Stimulated activated CD4-positive, alpha-beta T cell treated with anti-CD3 and anti-CD28 coated beads, Interleukin-1b, Interleukin-23, amount 100 ng/mL, for 24 hours (primary cell): Measurements from ENCODE around the gene INPP5E.

Experiments
- DNase-seq, 4 experiments: peaks; one replicate each; pipeline ENCODE4 v3.0.0-alpha.2; 2020; ENCODE audit warnings: low read depth in 4 of 4, low spot score in 1 of 4

The INPP5E gene

DNA sequence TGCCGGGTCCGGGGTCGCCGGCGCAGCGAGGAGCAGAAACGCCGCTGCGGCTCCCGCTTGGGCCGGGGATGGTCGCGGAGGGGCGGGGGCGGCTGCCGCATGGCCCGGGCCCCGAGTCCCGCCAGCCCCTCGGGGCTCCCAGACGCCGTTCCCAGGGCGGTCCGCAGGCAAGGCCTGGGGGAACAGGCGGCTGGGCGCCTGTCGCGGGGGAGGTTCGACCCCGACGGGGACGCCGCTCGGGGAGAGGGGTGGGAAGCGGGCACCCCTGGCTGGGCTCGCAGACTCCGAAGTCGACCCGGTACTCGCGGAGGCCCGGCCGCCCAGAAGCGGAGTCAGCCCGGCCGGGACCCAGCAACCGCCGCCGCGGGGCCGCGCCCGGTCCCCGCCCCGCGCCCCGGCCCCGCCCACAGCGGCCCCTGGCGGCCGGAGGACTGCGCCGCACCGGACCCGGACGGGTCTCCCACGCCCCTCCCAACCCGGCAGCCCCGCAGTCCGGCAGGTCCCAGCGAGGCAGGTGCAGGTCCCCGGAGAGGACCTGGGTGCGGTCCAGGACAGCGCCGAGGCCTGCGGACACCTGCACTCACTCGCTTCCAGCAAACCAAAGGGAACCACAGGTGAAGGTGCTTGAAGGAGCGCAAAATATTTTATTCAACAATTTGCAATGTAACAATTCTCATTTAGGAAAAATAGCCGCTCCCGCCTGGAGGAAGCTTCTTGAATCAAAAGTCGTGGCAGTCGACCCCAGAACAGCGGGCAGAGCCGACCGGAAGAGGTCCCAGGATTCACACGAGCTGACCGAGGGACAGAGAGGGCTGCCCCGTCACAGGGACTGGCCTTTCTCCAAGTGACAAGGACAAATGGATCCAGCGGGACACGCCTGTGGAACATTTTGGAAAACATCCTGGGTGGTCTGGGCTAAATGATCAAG lies at the start of gene INPP5E:
Gene INPP5E, minus strand, starts transcription at position 365 of the 928 bp plus-strand sequence. CDS start 426 bp downstream, outside the sequence.
- peak; percentile 60 to 81 (median 74) for DNase-seq

DNA sequence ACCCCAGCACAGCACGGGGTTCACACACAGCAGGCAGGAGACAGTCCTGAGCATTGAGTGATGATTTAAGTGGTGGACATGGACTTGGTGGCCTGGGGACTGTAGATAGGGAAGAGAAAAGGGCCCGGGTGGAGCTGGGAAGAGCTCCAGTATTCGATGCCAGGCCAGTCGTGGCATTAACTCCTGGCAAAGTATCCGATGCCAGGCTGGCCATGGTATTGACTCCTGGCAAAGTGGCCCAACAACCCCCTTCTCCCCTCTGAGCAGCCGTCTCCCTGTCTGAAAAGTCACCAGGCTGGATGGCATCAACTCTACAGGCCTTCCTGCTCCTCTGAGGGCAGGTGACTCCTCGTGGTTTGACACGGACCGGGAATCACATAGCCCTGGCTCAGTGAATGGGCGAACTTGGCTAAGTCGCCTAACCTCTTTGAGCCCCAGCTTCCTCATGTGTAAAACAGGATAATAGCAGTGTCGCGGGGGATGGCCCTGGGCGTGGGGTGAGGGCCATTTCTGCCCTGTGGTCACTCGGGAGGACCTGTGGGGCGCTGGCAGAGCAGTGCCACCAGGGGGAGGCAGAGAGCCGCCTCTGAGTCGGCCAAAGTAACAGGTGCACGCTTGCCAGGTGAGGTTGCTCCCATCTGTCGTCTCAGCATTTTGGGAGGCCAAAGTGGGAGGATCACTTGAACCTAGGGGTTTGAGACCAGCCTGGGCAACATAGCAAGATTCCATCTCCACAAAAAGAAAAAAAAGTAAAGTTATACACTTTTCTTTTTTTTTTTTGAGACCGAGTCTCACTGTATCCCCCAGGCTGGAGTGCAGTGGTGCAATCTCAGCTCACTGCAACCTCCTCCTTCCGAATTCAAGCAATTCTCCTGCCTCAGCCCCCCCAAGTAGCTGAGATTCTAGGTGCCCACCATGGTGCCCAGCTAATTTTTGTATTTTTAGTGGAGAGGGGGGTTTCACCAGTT lies 48.9 kb upstream of the INPP5E start:
- DNase-seq = peak; percentile 45 to 68 (median 62)

DNA sequence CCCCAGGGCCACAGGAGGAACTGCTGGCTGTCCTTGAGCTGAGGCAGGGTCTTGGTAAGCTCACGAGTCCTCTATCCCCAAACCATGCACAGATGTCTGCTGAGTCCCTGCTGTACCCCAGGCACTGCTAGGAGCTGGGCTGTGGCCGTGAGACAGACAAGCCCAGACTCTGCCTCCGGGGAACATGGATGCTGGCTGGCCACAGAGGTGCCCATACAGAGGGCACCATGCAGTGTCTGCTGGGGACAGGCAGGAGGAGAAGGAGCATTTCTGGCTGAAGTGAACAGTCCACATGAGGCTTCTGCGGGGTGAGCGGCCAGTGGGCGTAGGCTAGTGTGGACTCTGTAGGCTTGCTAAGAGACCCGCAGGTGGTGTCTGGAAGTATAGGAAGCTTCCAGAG lies 48.0 kb upstream of the INPP5E start:
- no peak for DNase-seq

DNA sequence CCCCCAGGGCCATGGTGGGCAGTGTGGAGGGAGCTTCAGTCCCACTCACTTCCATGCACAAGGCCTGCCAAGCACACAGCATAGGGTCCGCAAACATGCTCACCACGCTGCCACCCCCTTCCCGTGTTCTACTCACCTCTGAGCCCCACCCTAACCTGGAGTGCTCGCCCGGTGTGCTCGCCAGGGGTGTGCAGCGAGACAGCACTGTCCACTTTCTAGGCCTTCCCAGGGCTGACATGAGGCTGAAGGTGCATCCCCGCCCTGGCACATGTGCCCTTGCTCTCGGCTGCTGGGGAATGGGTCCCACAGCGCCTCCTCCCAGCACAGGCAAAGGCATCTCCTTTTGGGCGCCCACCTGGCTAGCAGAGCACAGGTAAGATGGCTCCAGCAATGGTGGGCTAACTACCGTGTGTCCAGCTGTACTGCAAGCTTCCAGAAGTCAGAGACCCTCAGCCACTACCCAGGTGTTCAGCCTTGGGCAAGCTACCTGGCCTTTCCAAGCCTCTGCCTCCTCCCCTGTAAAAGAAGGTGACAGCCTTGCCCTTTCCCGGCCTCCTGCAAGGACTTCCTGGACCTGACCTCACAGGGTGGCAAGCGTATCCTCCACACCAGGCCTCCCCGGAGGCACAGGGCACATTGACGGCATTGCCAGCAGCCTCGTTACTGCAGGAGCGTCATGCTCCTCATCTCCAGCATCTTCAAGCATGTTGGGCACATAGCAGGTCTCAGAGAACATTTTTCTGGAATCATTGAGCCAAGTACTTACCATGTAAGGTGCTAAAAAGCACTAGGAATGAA lies 47.4 kb upstream of the INPP5E start:
- DNase-seq = no peak

DNA sequence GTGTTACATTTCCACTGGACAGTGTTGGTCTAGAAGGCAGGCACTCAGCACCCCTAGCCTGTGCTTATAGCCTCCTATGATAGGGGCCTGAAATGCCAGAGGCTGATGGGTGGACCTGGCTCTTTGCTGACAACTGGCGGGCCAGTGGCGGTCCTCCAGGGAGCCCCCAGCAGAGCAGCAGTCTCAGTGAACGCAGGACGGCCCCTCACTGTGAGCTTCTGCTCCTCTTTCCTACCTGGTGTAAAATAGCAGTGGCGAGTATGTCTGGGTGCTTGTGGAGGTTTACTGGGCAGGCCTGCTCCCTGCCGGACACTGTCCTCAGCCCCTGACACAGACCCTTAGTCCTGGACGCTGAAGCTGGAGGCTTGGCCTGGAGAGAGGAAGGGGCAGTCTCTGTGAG lies 46.5 kb upstream of the INPP5E start:
- DNase-seq = no peak

GRCh38 chr9:136485049-136486045 lies 45.7 kb upstream of the INPP5E start:
- DNase-seq = peak; percentile 69 to 86 (median 74)

- DNase-seq = no peak
Measured at GRCh38 chr9:136484153-136485048, 44.8 kb upstream of the INPP5E start.

GRCh38 chr9:136483589-136484152 lies 44.0 kb upstream of the INPP5E start:
- peak; percentile 91 to 96 (median 92) for DNase-seq

- DNase-seq = peak; percentile 100
Measured at GRCh38 chr9:136482793-136483588, 43.3 kb upstream of the INPP5E start, which contains the start of gene SEC16A. TSS of gene SEC16A (minus strand) at chr9:136483040. CDS start at chr9:136477615, 5,425 bp downstream.

DNA sequence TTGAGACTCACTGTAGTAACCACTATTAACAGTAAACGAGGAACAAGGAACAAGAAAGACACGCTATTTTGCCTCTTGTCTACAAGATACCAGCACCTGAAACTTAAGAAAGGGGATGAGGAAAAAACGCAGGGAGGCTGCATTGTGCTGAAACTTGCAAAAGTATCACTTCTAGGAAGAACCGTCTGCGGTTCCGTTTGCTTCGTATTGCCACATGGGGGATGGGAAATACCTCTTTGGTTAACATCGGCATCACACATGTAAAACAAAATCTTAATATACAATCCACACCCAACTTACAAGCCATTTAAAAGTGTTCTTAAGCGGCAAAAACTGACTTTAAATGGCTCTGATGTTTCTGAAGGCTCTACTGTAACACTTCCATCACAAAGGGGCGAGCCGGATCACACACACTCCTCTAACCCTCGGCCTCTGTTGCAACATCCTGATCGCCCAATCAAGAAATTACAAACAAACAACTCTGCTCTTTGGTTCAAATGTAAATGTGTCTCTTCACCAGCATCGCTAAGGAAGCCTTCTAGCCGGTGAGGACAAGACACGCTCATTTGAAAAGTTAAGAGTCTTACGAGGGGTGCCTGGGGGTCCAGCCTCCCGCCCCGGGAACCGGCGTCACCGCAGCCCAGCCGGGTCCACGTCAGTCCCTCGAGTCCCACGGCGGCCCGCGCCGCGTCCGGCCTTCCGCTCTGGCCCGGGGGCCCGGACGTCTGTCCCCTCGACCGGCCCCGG lies 42.6 kb upstream of the INPP5E start:
- peak in 1 of 4 experiments; percentile 12 for DNase-seq

DNA sequence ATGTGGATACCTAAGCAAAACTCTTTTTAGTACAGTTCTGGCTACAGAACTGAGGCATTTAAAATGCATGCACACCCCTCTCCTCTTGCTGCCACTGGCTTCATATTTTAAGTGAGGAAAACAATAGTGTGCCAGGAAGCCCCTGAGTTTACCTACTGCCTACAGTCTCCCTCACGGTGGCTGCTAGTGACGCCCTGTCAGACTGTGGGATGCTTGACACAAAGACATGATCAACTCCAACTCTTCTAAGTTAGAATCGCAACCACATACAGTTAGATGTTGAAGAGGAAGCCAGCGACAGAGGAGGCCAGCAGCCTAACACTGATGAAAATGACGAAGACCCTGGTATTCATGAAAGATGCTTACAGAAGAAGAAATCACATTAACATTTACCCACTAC lies 41.9 kb upstream of the INPP5E start:
- DNase-seq = no peak

DNA sequence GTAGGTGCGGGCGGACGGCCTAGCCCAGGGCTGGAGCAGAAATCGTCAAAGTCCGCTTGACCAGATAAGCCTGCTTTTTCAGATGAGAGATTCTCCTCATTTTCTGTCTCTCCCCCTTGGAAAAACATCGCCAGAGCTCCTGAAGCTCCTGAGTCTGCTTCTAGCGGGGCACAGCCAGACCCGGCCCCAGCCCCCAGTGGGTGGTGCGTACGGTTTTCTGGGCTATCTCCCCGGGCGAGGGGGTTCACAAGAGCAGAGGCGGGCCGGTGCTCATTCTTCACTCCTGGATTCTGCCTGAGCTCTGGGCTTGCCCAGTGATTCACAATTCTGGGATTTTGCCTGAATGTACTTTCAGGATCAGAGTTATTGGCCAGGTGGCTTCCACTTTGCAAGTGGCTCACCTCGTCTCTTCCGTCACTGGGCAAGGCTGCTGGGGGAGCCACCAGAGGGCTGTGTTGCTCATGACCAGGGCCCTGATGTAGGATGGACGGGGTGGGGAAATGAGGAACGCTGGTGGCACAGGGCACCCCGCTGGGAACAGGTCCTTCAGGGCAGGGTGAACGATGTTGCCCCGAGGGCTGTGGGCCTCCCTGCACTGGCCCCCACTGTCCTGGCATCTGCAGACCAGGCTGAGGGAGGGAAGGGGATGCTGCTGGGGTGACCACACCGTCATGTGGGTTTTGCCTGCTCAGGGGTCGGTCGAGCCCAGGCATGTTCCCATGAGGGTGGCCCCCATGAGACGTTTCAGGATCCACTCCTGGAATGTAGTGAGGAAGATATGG lies 36.9 kb upstream of the INPP5E start:
- no peak for DNase-seq

DNA sequence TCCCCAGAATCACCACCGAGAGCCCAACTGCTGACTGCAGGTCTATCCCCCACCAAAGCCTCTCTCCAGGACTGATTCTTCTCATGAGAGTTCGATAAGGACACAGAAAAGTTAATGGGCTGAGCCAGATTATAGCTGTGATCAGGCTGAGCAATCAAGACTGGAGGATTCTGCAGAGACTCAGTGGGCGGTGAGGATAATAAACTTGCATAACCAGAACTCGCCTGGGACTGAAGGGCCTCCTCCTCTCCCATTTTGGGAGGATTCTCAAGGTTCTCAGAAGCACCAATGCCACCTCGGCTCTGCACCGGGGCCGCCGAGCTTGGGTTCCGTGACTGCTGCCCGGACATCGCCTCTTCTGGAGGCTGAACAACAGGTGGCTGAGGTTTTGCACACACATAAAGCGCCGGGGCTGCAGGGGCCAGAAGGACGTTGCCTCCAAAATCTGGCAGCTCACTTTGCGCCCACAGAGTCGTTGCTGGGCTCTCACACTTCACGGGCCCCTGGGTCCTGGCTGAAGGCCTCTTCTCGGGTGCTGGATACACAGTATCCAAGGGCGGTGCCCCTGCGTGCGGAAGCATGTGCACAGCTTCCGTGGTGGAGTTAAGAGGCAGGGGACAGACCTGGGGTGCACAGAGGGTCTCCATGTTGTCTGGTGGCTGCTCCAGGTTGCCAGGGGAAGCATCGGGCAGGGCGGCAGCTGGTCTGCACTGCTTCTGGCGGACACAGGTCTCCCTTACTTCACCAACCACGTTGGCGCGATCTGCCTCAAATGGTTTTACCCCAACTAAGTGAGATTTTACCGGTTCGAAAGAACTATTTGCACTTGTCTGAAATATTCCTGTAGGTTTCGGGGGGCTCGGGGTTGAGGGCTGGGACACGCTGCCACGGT lies 35.6 kb upstream of the INPP5E start:
- DNase-seq = no peak

DNA sequence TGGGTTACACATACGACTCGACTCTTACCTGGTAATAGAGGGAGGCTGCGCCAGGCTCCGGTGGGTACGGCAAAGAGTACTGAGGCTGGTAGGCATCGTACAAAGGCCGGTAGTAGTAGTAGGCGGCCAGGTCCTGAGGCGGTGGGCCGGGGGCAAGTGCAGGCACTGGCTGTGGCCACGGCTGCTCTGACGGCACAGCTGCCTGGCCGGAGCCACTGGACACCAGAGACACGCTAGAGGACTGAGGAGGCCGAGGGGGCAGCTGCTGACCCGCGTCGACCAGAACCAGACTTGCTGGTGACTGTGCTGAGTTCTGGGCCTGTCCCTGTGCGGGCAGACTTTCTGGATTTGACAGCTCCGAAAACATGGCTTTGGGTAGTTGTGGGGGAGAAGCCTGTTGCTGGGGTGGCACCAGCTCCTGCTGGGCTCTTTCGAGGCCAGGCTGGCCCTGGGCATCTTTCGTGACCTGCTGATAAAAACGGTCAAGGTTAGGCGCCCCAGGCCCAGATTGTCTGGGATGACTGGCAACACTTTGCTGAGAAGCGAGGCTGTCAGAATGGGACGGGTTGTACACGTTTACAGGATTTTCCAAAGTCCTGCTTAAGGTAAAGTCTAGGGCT lies 34.5 kb upstream of the INPP5E start:
- no peak for DNase-seq
